Activated gamma-delta T cell treated with anti-CD3 and anti-CD28 coated beads, Interleukin-2, amount 50 U/mL, for 16 hours (primary cell): ENCODE measurements around the gene TBC1D2B.

ENCODE experiments used
- DNase-seq: peaks from one replicate; pipeline ENCODE4 v3.0.0-alpha.2; 2020; ENCODE audit warnings: low read depth

The TBC1D2B gene

DNA sequence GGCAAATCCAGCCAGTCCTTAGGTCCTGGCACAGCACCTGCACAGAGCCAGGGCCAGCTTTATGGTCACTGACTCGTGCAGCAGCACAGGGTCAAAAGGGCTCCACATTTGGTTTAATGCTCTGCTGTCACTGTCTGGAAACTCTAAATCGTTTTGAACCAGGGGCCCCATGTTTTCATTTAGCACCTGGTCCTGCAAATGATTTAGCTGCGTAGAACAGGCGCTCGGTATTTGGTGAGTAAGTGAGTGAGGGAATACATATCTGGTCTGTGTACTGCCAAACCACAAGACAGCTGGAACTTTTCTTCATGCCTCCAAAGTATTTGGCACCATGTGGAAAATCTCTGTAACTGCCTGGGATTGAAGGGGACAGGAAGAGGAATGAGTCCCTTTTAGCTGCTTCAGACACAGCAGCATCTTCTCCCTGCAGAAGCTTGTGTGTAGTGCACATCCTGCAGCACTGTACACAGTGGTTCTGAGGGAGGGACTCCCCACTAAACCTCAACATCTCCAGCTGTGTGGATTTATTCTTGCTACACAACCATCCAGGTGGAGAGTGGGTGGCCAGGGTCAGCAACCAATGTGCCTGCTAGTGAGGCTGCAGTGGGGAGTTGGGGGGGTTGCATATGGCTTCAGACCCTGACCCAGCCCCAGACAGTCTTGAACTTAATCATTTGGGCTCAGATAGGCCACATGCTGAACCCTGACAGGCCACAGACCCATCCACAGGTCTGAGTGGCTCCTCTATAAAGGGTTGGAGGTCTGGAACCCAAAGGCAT, 15.9 kb upstream of the TBC1D2B start:
- no peak for DNase-seq

DNA sequence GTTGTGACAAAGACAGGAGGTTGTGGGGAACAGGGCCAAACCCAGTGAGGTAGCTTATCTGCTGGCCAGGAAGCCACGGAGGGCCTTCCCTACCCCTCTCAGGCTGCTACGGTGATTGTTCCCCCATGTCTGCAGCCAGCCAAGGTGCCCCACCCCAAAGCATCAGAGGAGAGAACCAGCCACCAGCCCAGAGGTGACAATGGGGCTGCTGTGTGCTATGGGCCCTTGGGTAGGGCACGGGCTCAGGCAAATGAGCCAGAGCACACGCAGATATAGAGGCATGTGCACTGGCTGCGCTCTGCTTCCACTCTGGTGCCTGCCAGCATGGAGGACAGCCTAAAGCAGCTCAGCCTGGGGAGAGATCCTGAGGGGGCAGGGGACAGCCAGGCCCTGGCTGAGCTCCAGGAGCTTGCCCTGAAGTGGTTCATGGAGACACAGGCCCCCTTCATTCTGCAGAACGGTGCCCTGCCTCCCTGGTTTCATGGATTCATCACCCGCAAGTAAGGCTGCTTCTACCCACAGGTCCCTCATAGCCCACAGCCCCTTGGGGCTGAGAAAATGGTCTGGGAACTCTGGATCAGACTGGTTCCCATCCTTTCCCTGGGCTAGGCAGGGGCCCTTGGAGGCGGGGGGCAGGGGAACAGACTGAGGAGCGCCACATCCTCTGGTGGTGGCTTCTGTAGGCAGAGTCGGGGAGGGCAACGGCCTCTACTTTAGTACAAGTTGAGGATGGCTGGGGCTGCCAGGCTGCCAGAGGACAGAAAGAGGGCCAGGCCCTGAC, 14.9 kb upstream of the TBC1D2B start, which contains the start of gene SH2D7:
SH2D7 (plus strand) TSS at position 301 of the 781 bp plus-strand sequence; CDS start at position 325, 24 bp downstream.
- no peak for DNase-seq

DNA sequence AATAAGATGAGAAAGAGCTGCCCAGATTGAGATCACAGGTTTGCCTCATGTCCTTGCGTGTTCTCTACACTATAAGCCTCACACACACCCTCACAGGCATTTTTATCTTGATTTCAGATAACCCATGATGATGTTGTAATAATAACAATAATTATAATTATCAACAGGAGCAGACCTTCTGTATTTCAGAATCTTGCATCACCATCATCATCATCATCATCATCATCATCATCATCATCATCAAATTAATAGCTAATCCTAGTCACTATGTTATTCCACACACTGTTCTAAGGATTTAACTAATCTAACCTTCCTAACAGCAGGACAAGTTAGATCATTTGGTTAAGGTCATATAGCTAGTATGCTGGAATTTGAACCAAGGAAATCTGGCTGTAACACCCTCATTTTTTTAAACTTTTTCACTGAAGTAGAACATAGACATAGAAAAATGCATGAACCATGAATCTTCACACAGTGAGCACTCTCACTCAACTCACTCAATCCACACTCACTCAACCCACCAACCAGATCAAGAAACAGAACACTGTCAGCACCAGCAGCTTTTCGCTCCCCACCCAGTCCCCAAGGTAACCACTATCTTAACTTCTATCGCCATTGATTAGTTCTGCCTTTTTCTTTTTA, 13.0 kb upstream of the TBC1D2B start:
- no peak for DNase-seq

DNA sequence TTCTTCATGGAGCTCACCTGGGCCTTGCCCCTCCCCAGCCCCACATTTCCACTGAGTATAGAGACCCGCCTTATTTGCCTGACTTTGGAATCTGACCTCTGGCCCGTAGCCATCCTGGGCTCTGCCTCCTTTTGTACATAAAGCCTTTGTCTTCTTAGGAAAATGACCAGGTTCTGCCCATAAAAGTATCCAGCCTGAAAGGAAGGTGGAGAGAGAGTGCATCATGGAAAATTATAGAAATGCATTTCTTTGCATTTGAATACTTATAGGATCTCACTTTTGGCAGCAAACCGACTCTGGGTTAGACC, 11.2 kb upstream of the TBC1D2B start:
- no peak for DNase-seq

DNA sequence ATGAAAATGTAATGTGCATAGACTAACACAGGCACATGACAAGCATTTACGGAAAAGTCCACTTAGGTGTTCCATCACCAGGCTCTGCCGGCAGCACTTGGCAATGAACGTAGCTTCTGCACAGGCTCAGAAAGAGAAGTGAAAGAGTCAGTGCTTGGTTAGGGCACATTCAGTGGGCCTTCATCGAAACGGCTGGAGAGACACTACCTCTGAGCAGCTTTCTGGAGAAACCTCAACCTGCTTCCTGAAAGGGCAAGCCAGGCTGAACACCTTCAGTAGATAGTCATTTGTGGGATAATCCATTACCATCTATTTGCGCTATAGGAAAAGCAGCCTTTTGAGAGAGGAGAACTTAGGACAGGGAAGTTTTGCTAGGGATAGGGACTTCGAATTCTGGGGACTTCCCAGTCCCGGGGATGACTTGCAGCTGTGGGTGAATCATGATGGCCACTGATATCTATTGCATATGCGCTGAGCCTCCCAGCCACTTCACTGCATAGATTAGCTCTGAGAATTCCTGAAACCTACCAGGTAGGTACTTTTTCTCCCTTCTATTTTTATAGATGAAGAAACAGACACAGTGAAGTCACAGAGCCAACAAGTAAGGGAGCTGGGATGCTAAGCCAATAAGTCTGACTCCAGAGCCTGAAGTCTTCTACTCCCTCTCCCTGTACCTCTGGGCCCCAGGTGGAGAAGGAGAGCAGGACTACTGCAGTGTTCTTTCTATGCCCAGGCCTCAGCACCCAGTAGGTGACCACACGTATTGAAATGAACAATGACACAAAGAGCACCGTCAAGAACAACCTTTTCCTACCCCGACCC, 10.7 kb upstream of the TBC1D2B start:
- DNase-seq = no peak

DNA sequence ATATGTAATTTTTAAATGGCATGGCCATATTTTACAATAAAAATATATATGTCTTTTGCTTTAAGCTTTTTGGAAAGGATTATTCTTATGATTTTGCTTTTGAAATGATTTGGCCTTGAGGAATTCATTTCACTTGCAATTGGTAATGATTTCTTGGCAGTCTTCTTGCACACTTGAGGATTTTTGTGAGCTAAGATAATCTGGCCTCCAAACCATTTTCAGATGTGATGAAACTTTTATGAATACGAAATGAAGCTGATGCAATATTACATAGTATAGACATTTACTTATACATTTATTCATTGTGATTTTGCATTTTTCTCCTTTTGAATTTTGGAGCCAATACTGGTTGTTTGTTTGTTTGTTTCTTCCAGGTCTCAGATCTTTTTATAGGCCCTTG, 8.4 kb upstream of the TBC1D2B start:
- no peak for DNase-seq

DNA sequence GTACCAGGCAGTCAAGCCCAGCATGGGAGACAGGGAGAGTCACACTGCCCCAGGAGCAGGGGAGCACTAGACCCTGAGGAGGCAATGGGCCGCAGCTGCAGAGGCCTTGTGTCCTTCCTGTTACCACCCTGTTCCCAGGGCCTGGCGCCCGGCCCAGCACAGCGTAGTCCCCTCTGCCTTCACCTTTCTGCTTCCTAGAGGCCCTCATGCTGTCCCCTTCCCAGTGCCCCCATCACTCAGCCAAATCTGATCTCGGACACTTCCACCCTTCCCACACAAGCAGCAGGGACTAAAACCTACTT, 6.9 kb upstream of the TBC1D2B start:
- no peak for DNase-seq

DNA sequence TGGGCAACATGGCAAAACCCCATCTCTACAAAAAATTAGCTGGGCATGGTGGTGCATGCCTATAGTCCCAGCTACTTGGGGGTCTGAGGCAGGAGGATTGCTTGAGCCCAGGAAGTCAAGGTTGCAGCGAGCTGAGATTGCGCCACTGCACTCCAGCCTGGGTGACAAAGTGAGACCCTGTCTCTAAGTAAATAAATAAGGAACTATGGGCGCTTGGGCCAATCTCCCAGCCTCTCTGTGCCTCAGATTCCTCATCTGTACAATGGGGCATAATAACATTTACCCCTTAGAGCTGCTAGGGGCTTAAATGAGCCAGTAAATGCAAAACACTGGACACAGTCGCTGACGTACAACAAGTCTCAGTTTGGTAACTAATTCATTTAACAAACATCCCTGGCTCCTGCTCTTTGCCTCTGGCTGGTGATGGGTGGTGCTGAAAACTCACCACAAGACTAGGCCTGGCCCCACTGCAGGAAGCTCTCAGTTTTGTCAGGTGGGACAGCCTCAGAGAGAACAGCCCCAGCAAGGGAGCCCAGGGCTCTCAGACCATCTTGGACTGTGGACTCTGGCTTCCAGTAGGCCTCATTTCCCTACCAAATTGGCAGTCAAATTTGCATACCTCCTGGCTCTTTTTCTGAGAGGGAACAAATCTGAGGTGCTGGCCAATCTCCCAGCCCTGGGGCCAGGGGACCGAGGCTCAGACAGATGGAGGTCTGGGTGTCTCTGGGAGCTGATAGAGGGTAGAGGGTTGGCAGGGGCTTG, 6.4 kb upstream of the TBC1D2B start:
- DNase-seq = no peak

DNA sequence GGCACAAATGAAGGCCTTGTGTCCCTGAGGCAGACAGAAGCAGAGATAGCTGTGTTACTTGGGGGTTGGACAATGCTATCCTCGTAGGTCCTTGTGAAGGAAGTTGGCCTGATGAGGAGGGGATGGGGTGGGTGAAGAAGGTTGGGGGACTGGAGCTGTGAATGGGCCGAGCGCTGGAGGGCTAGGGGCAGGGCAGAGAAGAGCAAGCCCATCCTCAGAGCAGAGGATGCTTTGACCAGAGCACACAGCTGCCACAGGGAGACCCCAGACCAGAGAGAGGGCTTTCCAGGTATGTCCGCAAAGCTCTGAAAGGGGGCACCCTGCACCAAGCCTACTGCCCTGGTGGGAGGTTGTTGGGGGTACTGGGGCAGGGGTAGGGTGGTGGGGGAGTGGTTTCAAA, 5.7 kb upstream of the TBC1D2B start:
- DNase-seq = no peak

DNA sequence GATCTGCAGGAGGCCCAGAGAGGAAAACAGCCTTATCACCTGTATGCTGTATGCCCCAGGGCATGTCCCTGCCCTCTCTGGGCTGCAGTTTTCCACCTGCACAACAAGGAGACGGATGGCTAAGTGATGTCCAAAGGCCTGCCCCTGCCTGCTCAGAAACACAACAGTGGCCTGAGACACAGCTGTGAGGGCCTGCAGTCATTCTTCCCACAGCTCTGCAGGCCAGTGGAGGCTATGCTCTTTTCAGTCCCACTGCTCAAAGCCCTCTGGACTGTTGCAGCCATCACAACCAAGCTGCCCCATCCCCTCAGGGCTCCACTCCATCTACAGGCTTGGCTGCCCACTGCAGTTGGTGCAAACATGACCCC, 5.2 kb upstream of the TBC1D2B start:
- no peak for DNase-seq

DNA sequence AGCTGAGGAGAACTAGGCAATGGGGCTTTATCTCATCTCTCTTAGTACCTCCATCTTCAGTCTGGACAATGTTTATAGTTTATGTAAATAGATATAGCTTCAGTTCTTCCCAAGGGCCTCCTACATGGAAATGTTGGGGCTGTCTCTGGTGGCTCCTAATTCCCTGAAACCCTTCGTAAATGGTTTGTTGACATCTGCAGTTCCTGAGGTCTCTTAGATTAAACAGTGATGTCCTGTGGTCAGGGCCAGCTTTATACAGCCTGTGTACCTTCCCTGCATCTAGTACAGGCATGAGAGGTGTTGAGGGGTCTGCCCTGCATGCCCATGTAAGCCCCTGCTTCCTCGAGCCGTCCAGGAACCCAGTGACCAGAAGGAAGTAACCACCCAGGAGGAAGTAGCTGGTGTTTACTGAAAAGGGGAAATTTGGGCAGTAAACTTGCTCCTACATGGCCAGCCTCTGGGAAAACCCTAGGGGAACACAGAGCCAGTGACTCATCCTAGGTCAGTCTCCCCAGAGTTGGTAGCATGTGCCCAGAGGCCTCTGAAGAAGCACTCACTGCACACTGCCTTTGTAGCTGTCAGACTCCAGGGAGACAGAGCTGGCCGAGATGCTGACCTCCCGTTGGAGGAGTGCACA, 4.7 kb upstream of the TBC1D2B start:
- DNase-seq = no peak

DNA sequence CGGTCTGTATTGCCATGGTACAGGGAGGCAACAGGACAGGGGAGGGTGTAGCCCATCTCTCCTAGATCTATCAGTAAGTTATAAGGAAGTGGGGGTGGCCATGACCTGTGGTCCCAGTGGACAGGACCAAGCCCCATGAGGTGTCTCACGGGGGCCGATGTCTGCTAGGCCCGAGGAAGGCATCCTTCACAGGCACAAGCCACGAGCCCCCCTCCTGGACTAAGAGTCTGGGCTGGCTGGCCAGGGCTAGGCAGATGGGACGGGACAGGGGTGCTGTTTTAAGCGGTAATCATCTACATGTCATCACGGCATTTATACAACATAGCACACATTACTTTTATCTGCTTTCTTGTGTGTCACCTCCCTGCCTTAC, 2.6 kb upstream of the TBC1D2B start:
- DNase-seq = no peak

DNA sequence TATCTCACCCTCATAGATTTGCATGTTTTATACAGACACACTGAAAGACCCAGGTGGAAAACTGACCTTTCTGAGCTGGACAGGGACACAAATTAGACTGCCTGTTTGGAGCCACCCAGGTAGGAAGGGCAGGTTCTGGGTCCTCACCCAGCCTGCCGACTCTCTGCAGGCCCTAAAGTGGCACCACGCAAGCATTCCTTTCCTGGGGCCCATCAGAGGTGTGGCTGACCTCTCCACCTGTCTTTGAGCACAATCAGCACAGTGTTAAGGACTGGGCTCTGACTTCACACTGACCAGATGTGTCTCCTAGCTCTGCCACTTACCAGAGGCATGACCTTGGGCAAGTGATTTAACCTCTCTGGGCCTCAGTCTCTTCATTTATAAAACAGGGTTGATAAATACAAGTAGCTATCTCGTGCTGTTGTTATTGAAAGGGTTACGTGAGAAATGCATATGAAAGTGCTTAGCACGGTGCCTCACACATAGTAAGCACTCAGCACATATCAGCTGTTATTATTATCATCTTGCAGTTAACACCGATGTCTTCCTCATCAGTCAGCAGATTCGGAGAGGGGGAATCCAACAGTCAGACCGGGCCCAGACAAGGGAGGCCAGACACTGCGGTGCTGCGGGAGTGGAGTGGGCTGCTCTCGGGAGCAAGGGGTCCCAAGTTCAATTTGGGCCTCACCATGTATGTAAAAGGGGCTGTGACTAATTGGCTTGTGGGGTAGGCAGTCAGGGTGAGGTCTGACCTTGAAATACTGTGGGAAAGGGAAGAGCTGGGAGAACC, 2.0 kb upstream of the TBC1D2B start:
- no peak for DNase-seq

DNA sequence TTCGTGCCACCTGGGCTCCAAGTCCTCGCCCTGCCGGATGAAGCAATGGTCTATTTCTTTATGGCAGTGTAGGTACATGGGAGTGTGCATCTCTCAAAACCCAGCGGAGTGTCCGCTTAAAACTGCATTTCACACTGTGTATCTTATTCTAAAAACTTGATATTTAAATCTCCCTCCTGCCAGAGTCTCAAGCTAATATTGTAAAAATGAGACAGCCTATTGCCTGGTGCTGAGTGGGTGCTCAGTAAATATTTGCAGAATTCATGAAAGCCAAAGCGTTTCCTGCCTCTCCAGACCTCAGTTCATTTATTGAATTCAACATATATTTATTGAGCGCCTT, 330 bp upstream of the TBC1D2B start:
- DNase-seq = no peak

DNA sequence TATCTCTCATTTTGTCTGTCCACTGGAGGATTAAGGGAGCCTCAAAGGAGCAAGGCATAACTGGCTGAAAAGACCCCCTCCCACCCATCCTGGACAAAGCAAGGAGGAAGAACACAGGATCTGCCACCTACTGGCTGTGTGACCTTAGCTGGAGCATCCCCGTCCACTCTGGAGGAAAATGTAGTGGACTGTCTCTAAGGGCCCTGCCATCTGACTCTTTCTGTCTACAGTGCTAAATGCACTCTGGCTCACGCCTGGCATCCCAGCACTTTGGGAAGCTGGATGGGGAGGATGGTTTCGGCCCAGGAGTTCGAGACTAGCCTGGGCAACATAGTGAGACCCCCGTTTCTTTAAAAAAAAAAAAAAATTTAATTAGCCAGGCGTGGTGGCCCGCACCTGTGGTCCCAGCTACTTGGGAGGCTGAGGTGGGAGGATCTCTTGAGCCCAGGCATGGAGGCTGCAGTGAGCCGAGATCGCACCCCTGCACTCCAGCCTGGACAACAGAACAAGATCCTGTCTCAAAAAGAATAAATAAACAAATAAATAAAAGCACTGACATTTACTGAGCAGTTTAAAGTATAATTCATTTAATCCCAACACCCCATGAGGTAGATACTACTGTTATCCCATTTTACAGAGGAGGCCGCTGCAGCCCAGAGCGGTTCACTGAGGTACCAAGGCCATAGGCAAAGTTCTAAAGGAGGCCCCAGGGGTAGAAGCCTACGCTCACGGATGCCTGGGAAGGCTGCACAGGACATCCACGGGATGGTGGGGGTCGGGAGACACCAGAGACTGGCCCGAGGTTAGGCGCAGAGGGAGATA, 1.1 kb downstream of the TBC1D2B start:
- no peak for DNase-seq

DNA sequence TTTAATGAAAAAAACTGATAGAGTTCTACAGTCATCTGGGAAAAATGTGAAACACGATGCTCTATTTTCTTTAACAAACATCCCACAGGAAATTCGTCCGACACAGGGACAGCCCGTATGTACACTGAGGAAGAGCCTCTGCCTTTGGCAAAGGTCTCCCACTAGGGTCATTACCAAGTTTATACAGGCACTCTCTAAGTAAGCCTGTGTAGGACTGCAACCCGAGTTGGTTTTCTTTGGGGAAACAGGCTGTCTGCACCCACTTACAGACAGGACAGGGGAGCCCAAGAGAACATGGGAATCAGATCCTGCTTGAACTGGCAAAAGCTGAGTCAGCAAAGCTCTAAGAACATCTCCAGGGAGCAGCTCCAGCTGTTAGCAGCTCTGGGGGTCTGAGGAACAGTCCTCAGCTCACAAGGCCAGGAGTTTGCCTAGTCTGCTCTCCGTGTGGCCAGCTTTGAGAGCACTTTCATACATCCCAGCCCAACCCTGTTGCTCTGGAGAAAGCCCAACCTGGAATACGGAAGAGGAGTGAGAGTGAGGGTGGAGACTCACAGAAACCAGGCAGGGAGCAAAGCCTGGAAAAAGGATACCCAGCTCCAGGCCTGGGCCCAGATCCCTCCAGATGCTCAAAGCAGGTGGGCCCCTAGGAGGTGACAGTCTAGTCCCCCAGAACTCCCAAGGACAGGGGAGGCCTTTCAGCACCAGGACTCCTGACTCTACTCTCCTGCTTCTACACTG, 1.9 kb downstream of the TBC1D2B start:
- no peak for DNase-seq

DNA sequence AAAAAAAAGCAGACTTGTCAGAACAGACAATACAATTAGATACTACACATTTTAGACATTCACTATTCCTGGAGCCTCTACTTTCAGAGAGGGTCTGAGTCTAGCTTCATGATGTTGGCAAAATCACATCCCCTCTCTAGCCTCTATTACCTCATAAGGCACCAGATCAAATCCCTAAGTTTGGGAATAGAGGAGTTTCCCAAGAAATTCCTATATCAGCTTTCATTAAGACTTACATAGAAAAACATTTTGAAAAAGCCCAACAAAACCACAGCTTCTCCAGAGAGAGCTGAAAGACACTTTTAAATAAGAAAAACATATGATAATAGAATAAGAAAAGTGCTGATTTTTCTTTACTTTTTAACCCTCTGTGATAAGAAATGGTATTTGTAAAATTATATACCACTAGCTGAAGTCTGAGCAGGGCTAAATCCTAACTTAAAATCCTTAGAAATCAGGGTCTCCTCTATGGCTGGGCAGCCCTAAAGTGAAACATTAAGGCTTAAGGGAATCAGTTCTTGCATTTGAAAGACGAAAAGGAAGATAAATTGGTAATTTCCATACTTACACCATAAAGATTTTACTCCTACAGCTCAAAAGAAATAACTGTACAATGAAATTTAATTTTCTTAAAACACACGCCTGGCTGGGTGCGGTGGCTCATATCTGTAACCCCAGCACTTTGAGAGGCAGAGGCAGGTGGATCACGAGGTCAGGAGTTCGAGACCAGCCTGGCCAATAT, 4.3 kb downstream of the TBC1D2B start:
- no peak for DNase-seq
